Astrocyte (in vitro differentiated cells and primary cell): Measurements from ENCODE around the gene EVC2.

Experiments
- EZH2 ChIP-seq: IDR thresholded peaks from 2 replicates; pipeline ENCODE4 v1.6.1; 2012; ENCODE audit warnings: mild to moderate bottlenecking, low read length, inconsistent platforms; ENCODE audit not compliant: insufficient read depth
- TF ChIP-seq, protein P1 (sequence below): IDR thresholded peaks from 2 replicates; pipeline ENCODE4 v1.5.1; 2011; ENCODE audit warnings: low read depth, mild to moderate bottlenecking, inconsistent platforms, low read length, moderate library complexity; ENCODE audit not compliant: insufficient read depth

DNA sequence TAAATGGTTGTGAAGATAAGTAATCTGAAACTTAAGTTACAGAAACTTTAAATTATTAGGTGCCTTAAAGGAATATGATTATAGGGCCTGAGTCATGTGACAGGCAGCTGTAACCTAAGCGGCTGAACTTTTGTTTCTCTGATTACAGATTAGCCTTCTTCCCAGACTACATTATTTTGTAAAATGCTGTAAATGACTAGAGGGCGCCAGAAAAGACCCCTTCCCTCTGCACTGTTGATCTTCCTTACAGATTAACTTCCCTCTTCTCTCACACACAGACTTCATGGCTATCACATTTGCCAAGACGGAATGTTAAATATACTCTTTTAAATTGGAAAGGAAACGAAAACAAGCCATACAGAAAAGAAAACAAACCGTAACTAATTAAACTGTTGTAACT is 96.6 kb downstream of the EVC2 start:
- TF ChIP-seq EZH2, result no peak
- TF ChIP-seq, protein P1, sequence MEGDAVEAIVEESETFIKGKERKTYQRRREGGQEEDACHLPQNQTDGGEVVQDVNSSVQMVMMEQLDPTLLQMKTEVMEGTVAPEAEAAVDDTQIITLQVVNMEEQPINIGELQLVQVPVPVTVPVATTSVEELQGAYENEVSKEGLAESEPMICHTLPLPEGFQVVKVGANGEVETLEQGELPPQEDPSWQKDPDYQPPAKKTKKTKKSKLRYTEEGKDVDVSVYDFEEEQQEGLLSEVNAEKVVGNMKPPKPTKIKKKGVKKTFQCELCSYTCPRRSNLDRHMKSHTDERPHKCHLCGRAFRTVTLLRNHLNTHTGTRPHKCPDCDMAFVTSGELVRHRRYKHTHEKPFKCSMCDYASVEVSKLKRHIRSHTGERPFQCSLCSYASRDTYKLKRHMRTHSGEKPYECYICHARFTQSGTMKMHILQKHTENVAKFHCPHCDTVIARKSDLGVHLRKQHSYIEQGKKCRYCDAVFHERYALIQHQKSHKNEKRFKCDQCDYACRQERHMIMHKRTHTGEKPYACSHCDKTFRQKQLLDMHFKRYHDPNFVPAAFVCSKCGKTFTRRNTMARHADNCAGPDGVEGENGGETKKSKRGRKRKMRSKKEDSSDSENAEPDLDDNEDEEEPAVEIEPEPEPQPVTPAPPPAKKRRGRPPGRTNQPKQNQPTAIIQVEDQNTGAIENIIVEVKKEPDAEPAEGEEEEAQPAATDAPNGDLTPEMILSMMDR, result no peak
